HG03565 (cell line): ENCODE data around the gene ARL4C.

Experiments
- ATAC-seq: cut with Tn5 transposase; IDR thresholded peaks from one replicate; pipeline ENCODE4 v1.9.1; 2021; ENCODE audit warnings: mild to moderate bottlenecking, moderate library complexity; ENCODE audit not compliant: unreplicated experiment

The ARL4C gene

GRCh38 chr2:234496835-234497593 lies at the start of gene ARL4C:
Gene ARL4C, minus strand, starts transcription at chr2:234497081. Its CDS starts 495 bp downstream, at chr2:234496586.
- peak; percentile 35 for ATAC-seq

GRCh38 chr2:234544659-234545611 lies 48.1 kb upstream of the ARL4C start:
- no peak for ATAC-seq

- no peak for ATAC-seq
Observed at GRCh38 chr2:234542742-234543141, 45.9 kb upstream of the ARL4C start.

GRCh38 chr2:234537929-234538328 lies 41.0 kb upstream of the ARL4C start:
- ATAC-seq: no peak

- no peak for ATAC-seq
Observed at GRCh38 chr2:234536178-234536965, 39.5 kb upstream of the ARL4C start.

GRCh38 chr2:234535464-234535863 lies 38.6 kb upstream of the ARL4C start:
- no peak for ATAC-seq

GRCh38 chr2:234534515-234534914 lies 37.6 kb upstream of the ARL4C start:
- ATAC-seq: no peak

GRCh38 chr2:234533626-234534025 lies 36.7 kb upstream of the ARL4C start:
- no peak for ATAC-seq

- no peak for ATAC-seq
Observed at GRCh38 chr2:234528410-234529148, 31.7 kb upstream of the ARL4C start.

GRCh38 chr2:234526711-234527110 lies 29.8 kb upstream of the ARL4C start:
- ATAC-seq: no peak

- no peak for ATAC-seq
Observed at GRCh38 chr2:234521536-234521935, 24.7 kb upstream of the ARL4C start.

GRCh38 chr2:234518986-234519642 lies 22.2 kb upstream of the ARL4C start:
- no peak for ATAC-seq

GRCh38 chr2:234517971-234518370 lies 21.1 kb upstream of the ARL4C start:
- ATAC-seq: no peak

- ATAC-seq: no peak
Observed at GRCh38 chr2:234514873-234515638, 18.2 kb upstream of the ARL4C start.

- no peak for ATAC-seq
Observed at GRCh38 chr2:234514099-234514498, 17.2 kb upstream of the ARL4C start.

- no peak for ATAC-seq
Observed at GRCh38 chr2:234512884-234513669, 16.2 kb upstream of the ARL4C start.

GRCh38 chr2:234502919-234503285 lies 6.0 kb upstream of the ARL4C start:
- ATAC-seq: no peak

GRCh38 chr2:234502285-234502918 lies 5.5 kb upstream of the ARL4C start:
- no peak for ATAC-seq
